Measurements from ENCODE around the gene PCNP.

DNA sequence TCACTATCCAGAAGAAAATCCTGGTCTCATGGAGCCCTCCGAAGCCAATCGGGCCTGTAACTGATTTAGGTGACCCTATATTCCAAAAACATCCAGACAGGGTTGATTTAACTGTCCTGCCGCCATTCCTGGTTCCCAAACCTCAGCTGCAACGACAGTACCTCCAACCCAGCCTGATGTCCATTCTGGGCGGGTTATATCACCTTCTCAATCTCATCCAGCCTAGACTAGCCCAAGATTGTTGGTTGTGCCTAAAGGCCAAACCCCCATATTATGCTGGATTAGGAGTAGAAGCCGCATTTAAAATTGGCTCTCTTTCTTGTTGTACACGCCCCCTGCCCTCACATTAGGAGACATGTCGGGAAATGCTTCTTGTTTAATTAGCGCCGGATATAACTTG is 66.3 kb downstream of the PCNP start:
- TF ChIP-seq, protein P1, sequence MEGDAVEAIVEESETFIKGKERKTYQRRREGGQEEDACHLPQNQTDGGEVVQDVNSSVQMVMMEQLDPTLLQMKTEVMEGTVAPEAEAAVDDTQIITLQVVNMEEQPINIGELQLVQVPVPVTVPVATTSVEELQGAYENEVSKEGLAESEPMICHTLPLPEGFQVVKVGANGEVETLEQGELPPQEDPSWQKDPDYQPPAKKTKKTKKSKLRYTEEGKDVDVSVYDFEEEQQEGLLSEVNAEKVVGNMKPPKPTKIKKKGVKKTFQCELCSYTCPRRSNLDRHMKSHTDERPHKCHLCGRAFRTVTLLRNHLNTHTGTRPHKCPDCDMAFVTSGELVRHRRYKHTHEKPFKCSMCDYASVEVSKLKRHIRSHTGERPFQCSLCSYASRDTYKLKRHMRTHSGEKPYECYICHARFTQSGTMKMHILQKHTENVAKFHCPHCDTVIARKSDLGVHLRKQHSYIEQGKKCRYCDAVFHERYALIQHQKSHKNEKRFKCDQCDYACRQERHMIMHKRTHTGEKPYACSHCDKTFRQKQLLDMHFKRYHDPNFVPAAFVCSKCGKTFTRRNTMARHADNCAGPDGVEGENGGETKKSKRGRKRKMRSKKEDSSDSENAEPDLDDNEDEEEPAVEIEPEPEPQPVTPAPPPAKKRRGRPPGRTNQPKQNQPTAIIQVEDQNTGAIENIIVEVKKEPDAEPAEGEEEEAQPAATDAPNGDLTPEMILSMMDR (IDR thresholded peaks at IDR 0.05; ENCODE audit: extremely low read depth in 1 of 2, insufficient read depth in 1 of 2, low read depth in 1 of 2, low read length in 2 of 2), result no peak
- TF ChIP-seq EZH2 (IDR thresholded peaks at IDR 0.05; ENCODE audit: borderline replicate concordance, low read depth, low read length, severe bottlenecking), result no peak
